HEK293 (cell line): Measurements from ENCODE around the gene ZCCHC7.
A peak's percentile ranks its signal among the peaks of the same experiment; 100 is the strongest.

Experiments
- CTCF ChIA-PET: fragments of 350-600 bp; formaldehyde crosslinking; extraction: SDS; loops from one replicate; lab custom pipeline; 2021; ENCODE audit warnings: antibody characterized with exemption; lab: Yijun Ruan, JAX
- POLR2A ChIA-PET: fragments of 300-600 bp; formaldehyde crosslinking; extraction: SDS; loops from one replicate; lab custom pipeline; 2020; ENCODE audit warnings: antibody characterized with exemption, inconsistent platforms; lab: Yijun Ruan, JAX
- H3K27ac ChIP-seq: fragments of 200-500 bp; sonication (Bioruptor generic); 2 replicates; pipeline ENCODE4 v1.5.1; 2014; ENCODE audit warnings: low read depth, low read length, control low read depth, inconsistent platforms; ENCODE audit errors: extremely low read depth
- H3K36me3 ChIP-seq, 2 experiments: fragments of 200-500 bp in 1 of 2; sonication (Bioruptor generic) in 1 of 2; 1 replicate in 1 of 2; 2 replicates in 1 of 2; pipeline ENCODE4 v1.5.1; 2014 to 2017; ENCODE audit warnings: inconsistent platforms in 2 of 2, low read length in 2 of 2; ENCODE audit not compliant: control insufficient read depth in 2 of 2, insufficient read depth in 1 of 2
- H3K4me1 ChIP-seq: fragments of 200-500 bp; sonication (Bioruptor generic); 2 replicates; pipeline ENCODE4 v1.5.1; 2014; ENCODE audit warnings: mild to moderate bottlenecking, low read length, inconsistent platforms; ENCODE audit not compliant: control insufficient read depth, insufficient read depth
- H3K4me3 ChIP-seq: 2 replicates; pipeline ENCODE4 v1.5.1; 2011; ENCODE audit warnings: low read depth, mild to moderate bottlenecking, control low read depth, low read length, moderate library complexity
- H3K9me3 ChIP-seq: fragments of 200-500 bp; sonication (Bioruptor generic); 2 replicates; pipeline ENCODE4 v1.5.1; 2014; ENCODE audit warnings: low read depth, low read length, inconsistent platforms; ENCODE audit not compliant: control insufficient read depth, insufficient read depth
- FEZF1 ChIP-seq: fragments of 450-650 bp; formaldehyde crosslinking; IDR thresholded peaks from 2 replicates; pipeline ENCODE4 v1.5.1; 2016; ENCODE audit warnings: missing biosample characterization, missing genetic modification characterization
- HOXC10 ChIP-seq: sonication (generic); formaldehyde crosslinking; IDR thresholded peaks from 2 replicates; pipeline ENCODE4 v1.8.1; 2023; ENCODE audit warnings: mild to moderate bottlenecking, missing genetic modification reagents
- IKZF3 ChIP-seq: fragments of 450-650 bp; IDR thresholded peaks from 2 replicates; pipeline ENCODE4 v1.5.0; 2018; ENCODE audit warnings: missing biosample characterization, mild to moderate bottlenecking, missing genetic modification characterization, moderate library complexity
- OVOL3 ChIP-seq: fragments of 450-650 bp; formaldehyde crosslinking; IDR thresholded peaks from 2 replicates; pipeline ENCODE4 v1.5.1; 2016; ENCODE audit warnings: missing biosample characterization, missing genetic modification characterization
- PRDM10 ChIP-seq: fragments of 450-650 bp; formaldehyde crosslinking; IDR thresholded peaks from 2 replicates; pipeline ENCODE4 v1.5.1; 2016; ENCODE audit warnings: missing biosample characterization, missing genetic modification characterization
- PRDM4 ChIP-seq: fragments of 450-650 bp; formaldehyde crosslinking; IDR thresholded peaks from 2 replicates; pipeline ENCODE4 v1.5.1; 2017; ENCODE audit warnings: missing biosample characterization, missing genetic modification characterization
- REST ChIP-seq: fragments of 450-650 bp; formaldehyde crosslinking; IDR thresholded peaks from 2 replicates; pipeline ENCODE4 v1.5.1; 2016; ENCODE audit warnings: missing biosample characterization, missing genetic modification characterization
- ZBTB48 ChIP-seq: fragments of 450-650 bp; formaldehyde crosslinking; IDR thresholded peaks from 2 replicates; pipeline ENCODE4 v1.5.1; 2016; ENCODE audit warnings: missing biosample characterization, missing genetic modification characterization
- ZBTB49 ChIP-seq: fragments of 450-650 bp; formaldehyde crosslinking; IDR thresholded peaks from 2 replicates; pipeline ENCODE4 v1.5.1; 2016; ENCODE audit warnings: missing biosample characterization, missing genetic modification characterization, low read depth
- ZNF133 ChIP-seq: fragments of 450-650 bp; formaldehyde crosslinking; IDR thresholded peaks from 2 replicates; pipeline ENCODE4 v1.5.1; 2016; ENCODE audit warnings: missing biosample characterization, missing genetic modification characterization
- ZNF19 ChIP-seq: fragments of 450-650 bp; formaldehyde crosslinking; IDR thresholded peaks from 2 replicates; pipeline ENCODE4; 2016; ENCODE audit warnings: missing biosample characterization, missing genetic modification characterization, low read depth
- ZNF221 ChIP-seq: fragments of 450-650 bp; formaldehyde crosslinking; IDR thresholded peaks from 2 replicates; pipeline ENCODE4 v1.5.1; 2017; ENCODE audit warnings: missing biosample characterization, missing genetic modification characterization, borderline replicate concordance
- ZNF239 ChIP-seq: fragments of 450-650 bp; formaldehyde crosslinking; IDR thresholded peaks from 2 replicates; pipeline ENCODE4 v1.5.1; 2016; ENCODE audit warnings: missing biosample characterization, missing genetic modification characterization
- ZNF248 ChIP-seq: fragments of 450-650 bp; formaldehyde crosslinking; IDR thresholded peaks from 2 replicates; pipeline ENCODE4 v1.5.1; 2017; ENCODE audit warnings: missing biosample characterization, missing genetic modification characterization
- ZNF311 ChIP-seq: fragments of 450-650 bp; formaldehyde crosslinking; IDR thresholded peaks from 2 replicates; pipeline ENCODE4 v1.5.1; 2017; ENCODE audit warnings: missing biosample characterization, missing genetic modification characterization, borderline replicate concordance
- ZNF488 ChIP-seq: fragments of 450-650 bp; formaldehyde crosslinking; IDR thresholded peaks from 2 replicates; pipeline ENCODE4 v1.5.1; 2016; ENCODE audit warnings: missing biosample characterization, missing genetic modification characterization
- ZNF510 ChIP-seq: fragments of 450-650 bp; formaldehyde crosslinking; IDR thresholded peaks from 2 replicates; pipeline ENCODE4 v1.5.1; 2018; ENCODE audit warnings: mild to moderate bottlenecking, missing genetic modification characterization, missing biosample characterization; ENCODE audit not compliant: insufficient replicate concordance
- ZNF596 ChIP-seq: fragments of 450-650 bp; IDR thresholded peaks from 2 replicates; pipeline ENCODE4 v1.5.0; 2018; ENCODE audit warnings: missing biosample characterization, mild to moderate bottlenecking, missing genetic modification characterization, moderate library complexity
- ZNF664 ChIP-seq: fragments of 450-650 bp; formaldehyde crosslinking; IDR thresholded peaks from 2 replicates; pipeline ENCODE4 v1.5.1; 2016; ENCODE audit warnings: missing biosample characterization, missing genetic modification characterization
- ZSCAN5A ChIP-seq: fragments of 450-650 bp; formaldehyde crosslinking; IDR thresholded peaks from 2 replicates; pipeline ENCODE4 v1.5.1; 2016; ENCODE audit warnings: missing biosample characterization, missing genetic modification characterization

Gene ZCCHC7

GRCh38 chr9:37079370-37080164 is 40.8 kb upstream of the ZCCHC7 start:
- Histone ChIP-seq H3K9me3 (no peaks in the 10 kb centered on the region), H3K4me3 (peak overlapping the region; percentile 80), H3K27ac (peak overlapping the region; percentile 91), H3K36me3 (no peaks in the 10 kb centered on the region), H3K4me1 (peaks cover 12% of the 10 kb centered on the region)
- ChIA-PET POLR2A (interaction anchor here (0.8 to 3.5 kb wide), 4 partner anchors 12 to 84 kb away, joined by 3 to 28 read pairs (median 7); partner anchors contain the start of gene ZCCHC7), CTCF (no interaction called here)
- TF ChIP-seq ZNF510 (tag by site-specific recombination) (no peak), ZNF133 (tag by site-specific recombination) (peak; percentile 44; the same call in 1 of the 2 replicates), ZNF19 (no peak), ZNF239 (tag by site-specific recombination) (no peak), ZNF664 (tag by site-specific recombination) (no peak), ZNF248 (tag by site-specific recombination) (no peak), HOXC10 (CRISPR knock-in tag) (no peak), PRDM10 (peak; percentile 24; the same call in 1 of the 2 replicates), PRDM4 (tag by site-specific recombination) (0 out of 2 replicates have a peak, but pooled peaks have one; percentile 32), ZNF596 (tag by site-specific recombination) (no peak), ZNF311 (tag by site-specific recombination) (no peak), ZBTB48 (peak; percentile 91), ZNF488 (no peak), ZSCAN5A (tag by site-specific recombination) (0 out of 2 replicates have a peak, but pooled peaks have one; percentile 24), IKZF3 (tag by site-specific recombination) (peak; percentile 79), ZNF221 (tag by site-specific recombination) (no peak), OVOL3 (tag by site-specific recombination) (no peak), REST (tag by site-specific recombination) (no peak), ZBTB49 (tag by site-specific recombination) (no peak), FEZF1 (tag by site-specific recombination) (no peak)
